ENCODE data around the gene LHX1. TPM values are rescaled to one million over a fixed set of nuclear protein-coding genes. Genes with fewer than 3 reads are reported as not detected.

The LHX1 gene
- total and polyA plus RNA-seq, 9 donors, result 0.08 to 3.6 (median 0.61) TPM; not detected in 4

DNA sequence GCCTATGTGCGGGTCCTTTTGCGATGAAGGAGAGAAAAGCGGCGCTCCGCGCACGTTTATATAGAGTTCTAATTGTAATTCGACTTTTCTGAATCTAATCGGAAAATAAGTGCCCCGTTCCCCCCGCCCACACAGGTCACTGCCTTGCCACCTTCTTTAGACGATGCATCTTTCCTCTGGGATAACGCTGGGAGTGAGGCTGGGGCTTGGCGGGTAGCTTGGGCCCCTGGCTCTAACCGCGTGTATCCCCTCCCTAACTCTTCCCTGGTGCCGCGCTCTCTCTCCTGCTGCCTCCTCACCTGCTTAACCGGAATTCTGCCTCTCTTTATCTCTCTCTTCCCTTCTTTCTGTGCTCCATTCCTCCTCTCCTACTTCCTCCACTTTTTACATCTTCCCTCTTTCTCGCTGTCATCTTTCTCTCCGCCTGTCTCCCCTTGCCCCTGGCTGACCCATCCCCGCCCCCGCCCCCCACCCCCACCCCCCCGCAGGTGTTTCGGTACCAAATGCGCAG lies 2.6 kb downstream of the LHX1 start:
- DNase-seq, result no peak
- H3K4me1 ChIP-seq (ENCODE audit: insufficient read depth), result peaks cover 7% of the 10 kb centered on the region
- intact Hi-C loops (cut with DNase I), result no loop called here
- peaks cover 24% of the 10 kb centered on the region for H3K27me3 ChIP-seq
- TF ChIP-seq, protein P1, sequence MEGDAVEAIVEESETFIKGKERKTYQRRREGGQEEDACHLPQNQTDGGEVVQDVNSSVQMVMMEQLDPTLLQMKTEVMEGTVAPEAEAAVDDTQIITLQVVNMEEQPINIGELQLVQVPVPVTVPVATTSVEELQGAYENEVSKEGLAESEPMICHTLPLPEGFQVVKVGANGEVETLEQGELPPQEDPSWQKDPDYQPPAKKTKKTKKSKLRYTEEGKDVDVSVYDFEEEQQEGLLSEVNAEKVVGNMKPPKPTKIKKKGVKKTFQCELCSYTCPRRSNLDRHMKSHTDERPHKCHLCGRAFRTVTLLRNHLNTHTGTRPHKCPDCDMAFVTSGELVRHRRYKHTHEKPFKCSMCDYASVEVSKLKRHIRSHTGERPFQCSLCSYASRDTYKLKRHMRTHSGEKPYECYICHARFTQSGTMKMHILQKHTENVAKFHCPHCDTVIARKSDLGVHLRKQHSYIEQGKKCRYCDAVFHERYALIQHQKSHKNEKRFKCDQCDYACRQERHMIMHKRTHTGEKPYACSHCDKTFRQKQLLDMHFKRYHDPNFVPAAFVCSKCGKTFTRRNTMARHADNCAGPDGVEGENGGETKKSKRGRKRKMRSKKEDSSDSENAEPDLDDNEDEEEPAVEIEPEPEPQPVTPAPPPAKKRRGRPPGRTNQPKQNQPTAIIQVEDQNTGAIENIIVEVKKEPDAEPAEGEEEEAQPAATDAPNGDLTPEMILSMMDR (IDR thresholded peaks at IDR 0.05), result no peak
- TF ChIP-seq POLR2A (IDR thresholded peaks at IDR 0.05) (no peak), EP300 (IDR thresholded peaks at IDR 0.05) (no peak)
- H3K9me3 ChIP-seq, result no peaks in the 10 kb centered on the region
- H3K4me3 ChIP-seq, result no peak overlapping the region
- WGBS, 3 donors, result 4 to 6% (median 6%) methylated on average over 26 of the region's 26 CpGs
- H3K27ac ChIP-seq, result no peak overlapping the region
- no peaks in the 10 kb centered on the region for H3K36me3 ChIP-seq

DNA sequence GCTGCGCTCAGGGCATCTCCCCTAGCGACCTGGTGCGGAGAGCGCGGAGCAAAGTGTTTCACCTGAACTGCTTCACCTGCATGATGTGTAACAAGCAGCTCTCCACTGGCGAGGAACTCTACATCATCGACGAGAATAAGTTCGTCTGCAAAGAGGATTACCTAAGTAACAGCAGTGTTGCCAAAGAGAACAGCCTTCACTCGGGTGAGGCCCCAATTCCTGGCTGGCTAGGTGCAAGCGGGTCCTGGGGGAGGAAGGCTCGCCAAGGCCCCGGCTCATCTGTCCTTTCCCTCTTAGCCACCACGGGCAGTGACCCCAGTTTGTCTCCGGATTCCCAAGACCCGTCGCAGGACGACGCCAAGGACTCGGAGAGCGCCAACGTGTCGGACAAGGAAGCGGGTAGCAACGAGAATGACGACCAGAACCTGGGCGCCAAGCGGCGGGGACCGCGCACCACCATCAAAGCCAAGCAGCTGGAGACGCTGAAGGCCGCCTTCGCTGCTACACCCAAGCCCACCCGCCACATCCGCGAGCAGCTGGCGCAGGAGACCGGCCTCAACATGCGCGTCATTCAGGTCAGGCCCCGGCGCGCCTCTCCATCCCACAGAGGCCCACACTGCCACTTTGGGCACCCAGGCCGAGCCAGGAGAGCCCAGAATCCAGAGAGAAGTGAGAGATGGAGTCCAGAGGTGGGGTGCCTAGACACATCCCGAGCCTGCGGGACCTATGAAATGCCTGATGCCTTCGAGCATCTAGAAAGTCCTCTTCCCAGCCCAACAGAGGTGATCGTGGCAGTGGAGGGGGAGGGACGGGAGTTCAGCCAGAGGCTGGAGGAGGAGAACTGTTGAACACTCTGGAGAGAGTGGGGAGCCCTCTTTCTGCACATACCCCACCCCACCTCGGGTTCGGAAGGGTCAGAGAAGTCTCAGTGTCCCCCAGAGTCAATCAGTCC lies 3.3 kb downstream of the LHX1 start:
- intact Hi-C loops (cut with DNase I), result no loop called here
- Histone ChIP-seq H3K27me3 (peaks cover 24% of the 10 kb centered on the region), H3K27ac (no peak overlapping the region), H3K4me3 (no peak overlapping the region), H3K4me1 (ENCODE audit: insufficient read depth) (peaks cover 5% of the 10 kb centered on the region), H3K9me3 (no peaks in the 10 kb centered on the region), H3K36me3 (no peaks in the 10 kb centered on the region)
- DNase-seq, result no peak
- TF ChIP-seq EP300 (IDR thresholded peaks at IDR 0.05) (no peak), POLR2A (IDR thresholded peaks at IDR 0.05) (no peak)
- TF ChIP-seq, protein P1 (IDR thresholded peaks at IDR 0.05), result no peak
- 10 to 14% (median 11%) methylated on average over 45 to 52 of the region's 52 CpGs for WGBS, 3 donors

DNA sequence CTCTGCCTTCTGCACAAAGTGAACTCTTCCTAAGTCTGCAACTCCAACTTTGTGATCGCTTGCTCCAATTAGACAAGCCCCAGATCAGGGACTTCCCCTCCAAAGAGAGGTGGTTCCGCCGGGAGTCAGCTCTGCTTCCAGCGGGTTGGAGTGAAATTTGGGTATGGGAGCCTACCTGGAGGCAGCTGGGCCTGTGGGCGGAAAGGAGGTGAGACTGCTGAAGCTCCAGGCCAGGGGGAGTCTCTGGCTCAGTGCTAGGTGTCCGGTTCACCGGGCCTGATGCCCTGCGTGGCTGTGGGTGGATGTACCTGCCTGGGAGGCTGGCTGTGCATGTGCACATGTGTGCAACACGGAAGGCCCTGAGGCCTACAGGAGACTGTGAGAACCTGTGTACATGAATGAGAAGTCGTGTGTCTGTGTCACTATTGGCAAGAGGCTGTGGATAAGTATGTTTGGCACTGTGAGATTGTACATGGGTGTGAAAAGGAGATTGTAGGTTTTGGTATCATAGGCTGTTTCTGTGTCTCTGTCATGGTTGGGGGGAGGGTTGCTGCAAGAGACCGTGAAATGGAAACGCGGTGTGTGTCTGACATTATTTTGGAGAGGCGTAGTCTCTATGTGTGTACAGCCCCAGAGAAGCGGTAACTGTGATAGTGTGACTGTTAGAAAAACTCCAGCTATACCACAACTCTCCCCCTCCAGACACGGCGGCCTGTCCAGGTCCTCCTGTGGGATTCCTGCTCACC lies 4.2 kb downstream of the LHX1 start:
- no peak for DNase-seq
- H3K36me3 ChIP-seq, result no peaks in the 10 kb centered on the region
- no peak overlapping the region for H3K4me3 ChIP-seq
- no peak for TF ChIP-seq POLR2A (IDR thresholded peaks at IDR 0.05)
- H3K27me3 ChIP-seq, result peaks cover 20% of the 10 kb centered on the region
- no peaks in the 10 kb centered on the region for H3K9me3 ChIP-seq
- intact Hi-C loops (cut with DNase I), result no loop called here
- H3K27ac ChIP-seq, result no peak overlapping the region
- peaks cover 5% of the 10 kb centered on the region for H3K4me1 ChIP-seq (ENCODE audit: insufficient read depth)
- 27 to 30% (median 30%) methylated on average over 17 of the region's 17 CpGs for WGBS, 3 donors

DNA sequence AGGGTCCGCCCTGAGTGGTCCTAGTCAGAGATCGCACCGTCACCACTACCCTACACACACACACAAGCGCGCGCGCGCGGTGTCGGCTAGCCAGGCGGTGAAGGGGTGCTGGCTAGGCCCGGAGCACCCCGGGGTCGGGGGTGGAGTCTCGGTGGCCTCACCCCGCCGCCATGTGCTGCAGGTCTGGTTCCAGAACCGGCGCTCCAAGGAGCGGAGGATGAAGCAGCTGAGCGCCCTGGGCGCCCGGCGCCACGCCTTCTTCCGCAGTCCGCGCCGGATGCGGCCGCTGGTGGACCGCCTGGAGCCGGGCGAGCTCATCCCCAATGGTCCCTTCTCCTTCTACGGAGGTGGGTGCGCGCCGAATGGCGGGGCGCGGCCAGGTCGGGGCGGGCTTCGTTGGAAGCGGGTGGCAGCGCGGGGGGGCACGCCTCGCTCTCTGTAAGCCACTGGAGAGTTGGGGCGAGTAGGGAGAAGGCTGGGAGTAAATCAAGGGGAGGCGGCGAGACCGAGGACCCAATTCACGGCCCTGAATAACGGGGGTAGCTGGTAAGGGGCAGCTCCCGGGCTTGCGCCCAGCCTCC lies 4.8 kb downstream of the LHX1 start:
- WGBS, 3 donors, result 5% methylated on average over 46 to 57 of the region's 57 CpGs
- intact Hi-C loops (cut with DNase I), result no loop called here
- Histone ChIP-seq H3K9me3 (no peaks in the 10 kb centered on the region), H3K27ac (no peak overlapping the region), H3K36me3 (no peaks in the 10 kb centered on the region), H3K27me3 (peaks cover 20% of the 10 kb centered on the region), H3K4me1 (ENCODE audit: insufficient read depth) (peaks cover 5% of the 10 kb centered on the region), H3K4me3 (no peak overlapping the region)
- no peak for DNase-seq
- TF ChIP-seq, protein P1 (IDR thresholded peaks at IDR 0.05), result no peak
- TF ChIP-seq POLR2A (IDR thresholded peaks at IDR 0.05) (no peak), EP300 (IDR thresholded peaks at IDR 0.05) (no peak)
